H1 (cell line): Measurements from ENCODE around the gene CNFN. TPM values are rescaled to one million over a fixed set of nuclear protein-coding genes. Genes with fewer than 3 reads are reported as not detected.

Source experiments
- CEBPB ChIP-seq: IDR thresholded peaks from 2 replicates; pipeline ENCODE4 v1.6.1; 2012; ENCODE audit warnings: low read depth, low read length
- HDAC2 ChIP-seq, 2 experiments: fragments of 300-600 bp in 1 of 2; sonication (generic) in 1 of 2; IDR thresholded peaks; 2 replicates each; pipeline ENCODE4 v1.6.1; 2011 to 2012; ENCODE audit warnings: low read depth in 2 of 2, low read length in 2 of 2, mild to moderate bottlenecking in 2 of 2, moderate library complexity in 2 of 2, borderline replicate concordance in 1 of 2, inconsistent platforms in 1 of 2
- NRF1 ChIP-seq: IDR thresholded peaks from 2 replicates; pipeline ENCODE4 v1.6.1; 2011; ENCODE audit warnings: mild to moderate bottlenecking, low read depth, low read length, improper control_type of control experiment
- SP4 ChIP-seq: IDR thresholded peaks from 2 replicates; pipeline ENCODE4 v1.6.1; 2012; ENCODE audit warnings: low read length, inconsistent platforms
- TEAD4 ChIP-seq: IDR thresholded peaks from 2 replicates; pipeline ENCODE4 v1.6.1; 2012; ENCODE audit warnings: low read depth, low read length, inconsistent platforms, mixed read lengths
- polyA plus RNA-seq, 7 experiments: library from polyadenylated mRNA; depleted of rRNA in 3 of 7; stranded (reverse) in 5 of 7; unstranded in 2 of 7; fragments of >200 nt in 5 of 7; fragments of 200-250 nt in 2 of 7; gene quantifications; 1 replicate in 5 of 7; 2 replicates in 1 of 7; 4 replicates in 1 of 7; pipeline versions ENCODE4 v1.2.1 to v1.2.3, GENCODE V29; 2011 to 2013; ENCODE audit warnings: missing spikeins in 2 of 7, mixed read lengths in 2 of 7
- total RNA-seq: library from RNA; stranded (reverse); fragmentation: NEBNext Ultra II Directional; extraction: Animal tissue kit (Norgen Biotek cat#: 25700); gene quantifications from 2 replicates; pipeline ENCODE4 v1.2.1, GENCODE V29; 2021

The CNFN gene
- total and polyA plus RNA-seq, 2 of the 8 experiments (the other 6 are each of a cell fraction or from before 2014, with no cell fraction given): 8.9 to 31.5 TPM

DNA sequence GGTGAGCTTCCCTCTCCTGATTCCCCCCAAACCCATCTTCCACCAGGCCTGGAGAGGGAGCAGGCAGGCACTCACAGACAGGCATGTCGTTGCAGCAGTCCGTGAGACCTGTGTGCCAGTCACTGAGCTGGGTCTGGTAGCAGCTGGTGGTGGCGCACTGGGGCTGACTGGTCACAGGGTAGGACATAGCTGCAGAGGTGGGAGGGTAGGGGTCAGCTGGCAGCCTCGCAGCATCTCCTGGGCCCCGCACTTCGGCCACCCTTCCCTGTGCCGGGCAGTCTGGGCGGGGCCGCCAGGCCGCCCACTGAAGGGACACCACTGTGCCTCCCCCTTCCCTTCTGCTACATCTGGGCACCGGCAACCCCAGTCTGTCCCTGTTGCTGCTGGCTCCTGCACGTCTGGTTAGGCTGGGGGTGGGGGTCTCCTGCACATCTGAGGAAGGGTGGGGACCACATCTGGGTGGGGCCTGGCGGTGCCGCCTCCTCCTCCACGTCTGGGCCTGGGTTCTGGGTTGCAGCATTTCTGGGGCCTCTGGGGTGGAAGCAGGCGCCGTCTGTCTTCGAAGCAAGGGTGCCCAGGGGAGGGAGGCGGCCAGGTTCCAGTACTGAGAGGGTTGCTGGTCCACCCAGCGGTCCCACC lies 1.1 kb downstream of the CNFN start (continued):
- TF ChIP-seq HDAC2 (IDR thresholded peaks at IDR 0.05; ENCODE audit: borderline replicate concordance in 1 of 2, low read depth in 2 of 2, low read length in 2 of 2) (no peak), TEAD4 (no peak), NRF1 (no peak), SP4 (no peak), CEBPB (no peak)
